Calu3 (cell line): ENCODE data around the gene RCCD1. TPM values are rescaled to one million over a fixed set of nuclear protein-coding genes. Genes with fewer than 3 reads are reported as not detected.

ENCODE experiments used
- BruUV-seq: library from RNA; stranded (reverse); fragments of 400-500 nt; replicated peaks from 2 replicates; lab custom pipeline; 2021; lab: Mats Ljungman, UMichigan
- CTCF ChIA-PET: fragments of 300-600 bp; sonication (Branson Sonifier 250); formaldehyde crosslinking; loops from one replicate; lab custom pipeline; 2022; ENCODE audit warnings: antibody characterized with exemption; lab: Charles Lee
- DNase-seq: peaks from one replicate; pipeline ENCODE4 v3.0.0; 2022
- H3K27ac Mint-ChIP-seq: one replicate; pipeline ENCODE4 v1.8.0; 2022; ENCODE audit warnings: mixed read lengths; ENCODE audit not compliant: unreplicated experiment
- H3K27me3 Mint-ChIP-seq: one replicate; pipeline ENCODE4 v1.8.0; 2022; ENCODE audit warnings: mixed read lengths; ENCODE audit not compliant: unreplicated experiment
- H3K36me3 Mint-ChIP-seq: one replicate; pipeline ENCODE4 v1.8.0; 2022; ENCODE audit warnings: mild to moderate bottlenecking, moderate library complexity, mixed read lengths; ENCODE audit not compliant: insufficient read depth, unreplicated experiment
- H3K4me1 Mint-ChIP-seq: one replicate; pipeline ENCODE4 v1.8.0; 2022; ENCODE audit warnings: mild to moderate bottlenecking, low read depth, mixed read lengths; ENCODE audit not compliant: unreplicated experiment
- H3K4me3 Mint-ChIP-seq: one replicate; pipeline ENCODE4 v1.8.0; 2022; ENCODE audit warnings: mild to moderate bottlenecking, low read depth, moderate library complexity, mixed read lengths; ENCODE audit not compliant: unreplicated experiment
- H3K9me3 Mint-ChIP-seq: one replicate; pipeline ENCODE4 v1.8.0; 2022; ENCODE audit warnings: low read depth, mixed read lengths; ENCODE audit not compliant: unreplicated experiment
- intact Hi-C: fragments of 100-400 bp; cut with micrococcal nuclease; formaldehyde crosslinking; loops from one replicate; pipeline ENCODE4 v1.10.0; 2022; ENCODE audit not compliant: unreplicated experiment
- total RNA-seq: library from RNA; stranded (reverse); gene quantifications from 2 replicates; pipeline ENCODE4 v1.2.3, GENCODE V29; 2022
- TF ChIP-seq, protein P1 (sequence below): fragments of 200-600 bp; IDR thresholded peaks from one replicate; pipeline ENCODE4 v1.8.0; 2022; ENCODE audit warnings: antibody characterized with exemption; ENCODE audit not compliant: unreplicated experiment

The RCCD1 gene
- total RNA-seq, 1 experiment from 2014 or later, result 42.6 TPM

DNA sequence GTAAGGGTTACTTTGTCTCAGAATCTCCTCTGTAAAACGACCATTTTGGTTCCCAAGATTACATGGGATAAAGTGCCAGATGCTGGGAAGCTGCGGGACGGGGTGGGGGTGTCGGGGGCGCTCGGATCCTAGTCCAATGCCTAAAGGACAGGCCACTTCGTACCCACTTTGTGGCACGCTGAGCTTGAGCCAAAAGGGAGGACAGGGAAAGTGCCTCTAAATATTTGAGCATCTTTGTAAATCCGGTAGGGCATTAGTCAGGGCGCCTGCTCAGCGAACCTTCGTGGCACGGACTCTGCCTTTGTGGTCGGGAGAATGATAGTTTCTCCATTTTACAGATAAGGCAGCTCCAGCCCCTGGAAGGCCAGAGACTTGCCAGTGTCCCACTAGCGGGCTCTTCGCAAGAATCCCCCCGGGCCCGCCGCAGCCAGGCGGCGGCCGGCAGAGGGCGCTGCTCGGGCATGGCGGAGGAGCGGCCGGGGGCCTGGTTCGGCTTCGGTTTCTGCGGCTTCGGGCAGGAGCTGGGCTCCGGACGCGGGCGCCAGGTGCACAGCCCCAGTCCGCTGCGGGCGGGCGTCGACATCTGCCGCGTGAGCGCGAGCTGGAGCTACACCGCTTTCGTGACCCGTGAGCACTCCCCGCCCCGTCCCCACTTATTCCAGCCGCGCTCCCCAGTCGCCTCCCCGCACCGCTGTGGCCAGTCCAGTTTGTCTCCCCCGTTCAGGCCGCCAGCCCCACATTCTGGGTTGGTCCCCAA, 1.8 kb downstream of the RCCD1 start:
- DNase-seq, result peak; percentile 22
- Mint-ChIP-seq H3K27me3 (no peaks in the 10 kb centered on the region), H3K27ac (peak overlapping the region; percentile 78), H3K4me3 (peak overlapping the region; percentile 92), H3K4me1 (no peaks in the 10 kb centered on the region), H3K9me3 (no peaks in the 10 kb centered on the region), H3K36me3 (peaks cover 64% of the 10 kb centered on the region)
- BruUV-seq, result no TSS peak
- CTCF ChIA-PET, result interaction anchor here (0.7 to 3.2 kb wide), 7 partner anchors 24 to 316 kb away, joined by 3 to 23 read pairs (median 3); partner anchors contain the start of genes HDDC3 and PRC1
- TF ChIP-seq, protein P1, sequence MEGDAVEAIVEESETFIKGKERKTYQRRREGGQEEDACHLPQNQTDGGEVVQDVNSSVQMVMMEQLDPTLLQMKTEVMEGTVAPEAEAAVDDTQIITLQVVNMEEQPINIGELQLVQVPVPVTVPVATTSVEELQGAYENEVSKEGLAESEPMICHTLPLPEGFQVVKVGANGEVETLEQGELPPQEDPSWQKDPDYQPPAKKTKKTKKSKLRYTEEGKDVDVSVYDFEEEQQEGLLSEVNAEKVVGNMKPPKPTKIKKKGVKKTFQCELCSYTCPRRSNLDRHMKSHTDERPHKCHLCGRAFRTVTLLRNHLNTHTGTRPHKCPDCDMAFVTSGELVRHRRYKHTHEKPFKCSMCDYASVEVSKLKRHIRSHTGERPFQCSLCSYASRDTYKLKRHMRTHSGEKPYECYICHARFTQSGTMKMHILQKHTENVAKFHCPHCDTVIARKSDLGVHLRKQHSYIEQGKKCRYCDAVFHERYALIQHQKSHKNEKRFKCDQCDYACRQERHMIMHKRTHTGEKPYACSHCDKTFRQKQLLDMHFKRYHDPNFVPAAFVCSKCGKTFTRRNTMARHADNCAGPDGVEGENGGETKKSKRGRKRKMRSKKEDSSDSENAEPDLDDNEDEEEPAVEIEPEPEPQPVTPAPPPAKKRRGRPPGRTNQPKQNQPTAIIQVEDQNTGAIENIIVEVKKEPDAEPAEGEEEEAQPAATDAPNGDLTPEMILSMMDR, result peak; percentile 90
- intact Hi-C loops, result loop anchor here (5.0 to 10.0 kb wide), 2 partner anchors 76 to 318 kb away; no protein-coding TSS in a partner anchor

DNA sequence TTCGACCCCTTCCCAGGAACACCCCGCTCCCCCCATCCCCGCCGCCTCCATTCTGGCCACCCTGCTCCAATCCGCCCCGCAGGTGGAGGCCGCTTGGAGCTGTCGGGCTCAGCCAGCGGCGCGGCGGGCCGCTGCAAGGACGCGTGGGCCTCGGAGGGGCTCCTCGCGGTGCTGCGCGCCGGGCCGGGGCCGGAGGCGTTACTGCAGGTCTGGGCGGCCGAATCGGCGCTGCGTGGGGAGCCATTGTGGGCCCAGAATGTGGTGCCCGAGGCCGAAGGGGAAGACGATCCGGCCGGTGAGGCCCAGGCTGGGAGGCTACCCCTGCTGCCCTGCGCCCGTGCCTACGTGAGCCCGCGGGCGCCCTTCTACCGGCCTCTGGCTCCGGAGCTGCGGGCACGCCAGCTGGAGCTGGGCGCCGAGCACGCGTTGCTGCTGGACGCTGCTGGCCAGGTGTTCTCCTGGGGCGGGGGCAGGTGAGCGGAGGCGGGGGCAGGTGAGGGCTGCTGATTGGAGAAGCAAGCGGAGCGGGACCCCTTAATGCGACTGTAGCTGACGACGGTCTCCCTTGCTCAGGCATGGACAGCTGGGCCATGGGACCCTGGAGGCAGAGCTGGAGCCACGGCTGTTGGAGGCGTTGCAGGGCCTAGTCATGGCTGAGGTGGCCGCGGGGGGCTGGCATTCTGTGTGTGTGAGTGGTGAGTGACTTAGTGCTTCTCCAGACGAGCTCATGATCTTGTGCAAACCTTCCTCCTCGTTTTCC, 2.5 kb downstream of the RCCD1 start:
- Mint-ChIP-seq H3K36me3 (peaks cover 65% of the 10 kb centered on the region), H3K4me1 (no peaks in the 10 kb centered on the region), H3K27ac (peak overlapping the region; percentile 39), H3K4me3 (peak overlapping the region; percentile 40), H3K27me3 (no peaks in the 10 kb centered on the region), H3K9me3 (no peaks in the 10 kb centered on the region)
- TF ChIP-seq, protein P1, result no peak
- BruUV-seq, result no TSS peak
- CTCF ChIA-PET, result interaction anchor here (0.7 to 3.2 kb wide), 5 partner anchors 25 to 314 kb away, joined by 3 to 23 read pairs (median 4); partner anchors contain the start of genes HDDC3 and PRC1
- intact Hi-C loops, result loop anchor here (5.0 to 10.0 kb wide), 2 partner anchors 75 to 318 kb away; no protein-coding TSS in a partner anchor
- DNase-seq, result no peak

- H3K27ac Mint-ChIP-seq, result peak overlapping the region; percentile 39
- TF ChIP-seq, protein P1, result no peak
- peaks cover 63% of the 10 kb centered on the region for H3K36me3 Mint-ChIP-seq
- intact Hi-C loops, result loop anchor here (5.0 to 10.0 kb wide), 2 partner anchors 75 to 317 kb away; no protein-coding TSS in a partner anchor
- CTCF ChIA-PET, result interaction anchor here (0.7 kb wide), 1 partner anchor 92 kb away, joined by 3 read pairs; no protein-coding TSS in a partner anchor
- H3K4me3 Mint-ChIP-seq, result peak overlapping the region; percentile 40
- H3K9me3 Mint-ChIP-seq, result no peaks in the 10 kb centered on the region
- BruUV-seq, result no TSS peak
- H3K4me1 Mint-ChIP-seq, result no peaks in the 10 kb centered on the region
- DNase-seq, result no peak
- H3K27me3 Mint-ChIP-seq, result no peaks in the 10 kb centered on the region
These were observed 3.1 kb downstream of the RCCD1 start for GRCh38 chr15:90957791-90958190.

DNA sequence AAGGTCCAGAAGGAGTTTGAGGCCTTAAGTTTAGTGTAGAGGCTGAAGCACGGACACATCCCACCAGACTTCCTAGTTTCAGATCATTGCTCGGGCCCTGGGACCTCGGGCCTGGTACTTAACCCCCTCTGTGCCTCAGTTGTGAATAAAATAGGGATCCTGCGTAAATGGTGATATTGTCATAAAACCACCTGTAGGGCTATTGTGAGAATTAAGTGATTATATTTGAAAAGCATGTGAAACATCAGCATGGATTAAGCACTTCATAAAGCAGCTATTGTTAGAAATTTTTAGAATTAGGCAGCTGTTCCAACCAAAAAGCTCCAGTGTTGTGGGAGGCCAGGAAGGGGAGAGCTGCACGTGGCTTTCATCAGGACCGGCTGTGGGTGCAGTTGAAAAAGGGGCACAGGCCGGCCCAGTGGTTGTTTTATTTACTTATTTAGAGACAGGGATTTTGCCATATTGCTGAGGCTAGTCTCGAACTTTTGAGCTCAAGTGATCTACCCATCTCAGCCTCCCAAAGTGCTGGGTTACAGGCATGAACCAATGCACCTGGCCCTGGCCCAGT, 4.4 kb downstream of the RCCD1 start:
- no peak for DNase-seq
- intact Hi-C loops, result loop anchor here (5.0 to 10.0 kb wide), 2 partner anchors 73 to 316 kb away; no protein-coding TSS in a partner anchor
- CTCF ChIA-PET, result interaction anchor here (0.5 kb wide), 1 partner anchor 30 kb away, joined by 3 read pairs; no protein-coding TSS in a partner anchor
- Mint-ChIP-seq H3K4me3 (no peak overlapping the region), H3K27ac (no peak overlapping the region), H3K9me3 (no peaks in the 10 kb centered on the region), H3K27me3 (no peaks in the 10 kb centered on the region), H3K4me1 (no peaks in the 10 kb centered on the region), H3K36me3 (peaks cover 58% of the 10 kb centered on the region)
- no TSS peak for BruUV-seq
- TF ChIP-seq, protein P1, result no peak
